ENCODE results near the gene SHC3. TPM values are rescaled to one million over a fixed set of nuclear protein-coding genes. Genes with fewer than 3 reads are reported as not detected.

SHC3 gene
- total RNA-seq, 1 donor from 2014 or later, result 0.21 TPM

DNA sequence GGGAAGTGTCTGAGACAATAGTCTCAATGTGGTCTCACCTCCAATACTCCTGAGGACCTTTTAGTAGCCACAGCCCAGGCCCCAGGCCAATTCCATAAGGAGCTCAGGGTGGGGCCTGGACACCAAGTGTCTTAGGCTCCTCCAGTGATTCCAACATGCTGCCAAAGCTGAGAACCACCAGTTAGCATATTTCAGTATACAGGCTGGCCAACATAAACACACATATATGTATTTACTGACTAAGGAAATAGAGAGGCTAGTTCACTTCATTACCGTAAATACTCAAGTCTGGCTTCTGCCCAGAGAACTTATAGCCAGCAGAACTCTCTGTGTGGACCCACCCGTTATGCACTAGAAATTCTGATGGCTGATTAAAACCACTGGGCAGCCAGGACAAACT is 163.3 kb downstream of the SHC3 start:
- H3K36me3 Mint-ChIP-seq (ENCODE audit: unreplicated experiment), result no peaks in the 10 kb centered on the region
- no peak overlapping the region for H3K4me3 Mint-ChIP-seq (ENCODE audit: unreplicated experiment)
- DNase-seq (ENCODE audit: extremely low spot score, unreplicated experiment), result no peak
- no peaks in the 10 kb centered on the region for H3K9me3 Mint-ChIP-seq (ENCODE audit: unreplicated experiment)
- no peak overlapping the region for H3K27ac Mint-ChIP-seq (ENCODE audit: unreplicated experiment)
- H3K27me3 Mint-ChIP-seq (ENCODE audit: unreplicated experiment), result peaks cover 8% of the 10 kb centered on the region
- peaks cover 2% of the 10 kb centered on the region for H3K4me1 Mint-ChIP-seq (ENCODE audit: unreplicated experiment)
- TF ChIP-seq, protein P1, sequence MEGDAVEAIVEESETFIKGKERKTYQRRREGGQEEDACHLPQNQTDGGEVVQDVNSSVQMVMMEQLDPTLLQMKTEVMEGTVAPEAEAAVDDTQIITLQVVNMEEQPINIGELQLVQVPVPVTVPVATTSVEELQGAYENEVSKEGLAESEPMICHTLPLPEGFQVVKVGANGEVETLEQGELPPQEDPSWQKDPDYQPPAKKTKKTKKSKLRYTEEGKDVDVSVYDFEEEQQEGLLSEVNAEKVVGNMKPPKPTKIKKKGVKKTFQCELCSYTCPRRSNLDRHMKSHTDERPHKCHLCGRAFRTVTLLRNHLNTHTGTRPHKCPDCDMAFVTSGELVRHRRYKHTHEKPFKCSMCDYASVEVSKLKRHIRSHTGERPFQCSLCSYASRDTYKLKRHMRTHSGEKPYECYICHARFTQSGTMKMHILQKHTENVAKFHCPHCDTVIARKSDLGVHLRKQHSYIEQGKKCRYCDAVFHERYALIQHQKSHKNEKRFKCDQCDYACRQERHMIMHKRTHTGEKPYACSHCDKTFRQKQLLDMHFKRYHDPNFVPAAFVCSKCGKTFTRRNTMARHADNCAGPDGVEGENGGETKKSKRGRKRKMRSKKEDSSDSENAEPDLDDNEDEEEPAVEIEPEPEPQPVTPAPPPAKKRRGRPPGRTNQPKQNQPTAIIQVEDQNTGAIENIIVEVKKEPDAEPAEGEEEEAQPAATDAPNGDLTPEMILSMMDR (IDR thresholded peaks at IDR 0.05), result no peak

DNA sequence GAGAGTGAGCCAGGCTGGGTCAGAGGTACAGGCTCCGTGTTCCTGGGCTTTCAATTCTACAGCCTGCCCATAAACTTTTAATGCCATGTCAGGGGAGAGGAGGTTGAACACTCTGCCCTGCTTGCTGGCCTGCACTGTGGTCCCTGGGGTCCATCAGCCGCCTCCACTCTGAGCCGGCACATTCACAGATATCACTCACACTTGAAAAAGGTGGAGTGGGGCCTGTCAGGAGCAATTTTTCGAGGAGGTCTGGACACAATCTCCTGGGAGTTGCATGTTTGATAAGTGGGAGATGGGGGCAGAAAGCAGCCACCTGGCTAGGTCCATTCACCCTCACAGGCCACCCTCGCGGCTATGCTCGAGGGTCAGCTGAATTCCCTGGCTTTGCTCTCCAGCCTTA is 164.5 kb downstream of the SHC3 start:
- peaks cover 2% of the 10 kb centered on the region for H3K4me1 Mint-ChIP-seq (ENCODE audit: unreplicated experiment)
- no peaks in the 10 kb centered on the region for H3K36me3 Mint-ChIP-seq (ENCODE audit: unreplicated experiment)
- peaks cover 8% of the 10 kb centered on the region for H3K27me3 Mint-ChIP-seq (ENCODE audit: unreplicated experiment)
- TF ChIP-seq, protein P1 (IDR thresholded peaks at IDR 0.05), result no peak
- peak; percentile 64 for DNase-seq (ENCODE audit: extremely low spot score, unreplicated experiment)
- H3K27ac Mint-ChIP-seq (ENCODE audit: unreplicated experiment), result no peak overlapping the region
- no peaks in the 10 kb centered on the region for H3K9me3 Mint-ChIP-seq (ENCODE audit: unreplicated experiment)
- no peak overlapping the region for H3K4me3 Mint-ChIP-seq (ENCODE audit: unreplicated experiment)

DNA sequence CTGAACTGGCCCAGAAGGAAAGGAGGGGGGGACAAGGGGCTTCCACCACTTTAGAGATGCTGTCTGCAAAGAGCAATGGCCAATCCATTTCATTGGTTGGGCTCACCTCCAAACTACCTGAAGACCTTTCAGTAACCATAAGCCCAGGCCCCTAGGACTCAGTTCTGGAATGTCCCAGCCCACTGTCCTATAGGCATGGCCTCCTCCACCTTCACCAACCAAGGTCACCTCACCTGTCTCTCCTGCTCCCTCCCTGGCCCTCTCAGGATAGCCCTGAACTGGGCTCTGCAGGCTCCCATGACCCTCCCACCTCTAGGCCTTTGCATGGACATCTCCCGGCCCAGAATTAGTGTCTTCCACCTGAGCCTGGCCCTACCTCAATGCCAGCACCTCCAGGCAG is 165.0 kb downstream of the SHC3 start:
- no peaks in the 10 kb centered on the region for H3K9me3 Mint-ChIP-seq (ENCODE audit: unreplicated experiment)
- no peak overlapping the region for H3K27ac Mint-ChIP-seq (ENCODE audit: unreplicated experiment)
- TF ChIP-seq, protein P1 (IDR thresholded peaks at IDR 0.05), result no peak
- peaks cover 2% of the 10 kb centered on the region for H3K4me1 Mint-ChIP-seq (ENCODE audit: unreplicated experiment)
- H3K27me3 Mint-ChIP-seq (ENCODE audit: unreplicated experiment), result peaks cover 8% of the 10 kb centered on the region
- no peaks in the 10 kb centered on the region for H3K36me3 Mint-ChIP-seq (ENCODE audit: unreplicated experiment)
- no peak overlapping the region for H3K4me3 Mint-ChIP-seq (ENCODE audit: unreplicated experiment)
- DNase-seq (ENCODE audit: extremely low spot score, unreplicated experiment), result no peak

DNA sequence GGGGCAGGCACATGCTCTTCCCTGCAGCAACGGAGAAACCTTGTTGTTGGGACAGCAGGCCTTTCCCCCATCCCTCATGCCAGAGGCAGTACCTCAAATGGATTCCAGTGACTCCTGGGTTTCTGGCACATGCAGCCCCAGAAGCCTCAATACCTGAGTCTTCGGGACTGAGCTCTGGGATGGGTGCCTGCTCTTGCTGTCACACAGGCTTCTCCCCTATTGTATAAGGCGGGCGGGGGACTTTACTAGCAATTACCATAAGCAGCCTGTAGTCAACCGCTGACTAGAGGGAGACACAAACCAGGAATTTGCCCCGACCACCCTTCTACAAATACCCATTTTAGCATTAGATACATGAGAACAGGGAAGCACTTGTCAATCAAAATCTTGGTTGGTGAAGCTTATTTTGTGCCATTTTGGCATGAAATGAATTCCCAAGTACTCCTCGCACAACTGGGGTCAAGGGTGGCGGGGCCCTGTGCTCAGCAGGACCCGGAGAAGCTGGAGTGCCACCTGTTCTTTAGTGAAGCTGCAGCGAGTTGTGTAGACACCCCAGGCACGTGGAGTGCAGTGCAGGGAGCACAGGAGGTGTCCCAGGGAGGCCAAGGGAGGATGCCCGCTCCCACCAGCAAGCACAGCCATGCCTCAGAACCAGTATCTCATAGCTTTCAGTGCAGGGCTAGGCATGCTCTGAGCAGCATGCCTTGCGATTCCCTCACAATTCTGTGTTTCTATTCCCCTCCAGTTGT is 166.2 kb downstream of the SHC3 start:
- DNase-seq (ENCODE audit: extremely low spot score, unreplicated experiment), result peak; percentile 81
- no peak overlapping the region for H3K27ac Mint-ChIP-seq (ENCODE audit: unreplicated experiment)
- H3K27me3 Mint-ChIP-seq (ENCODE audit: unreplicated experiment), result peaks cover 5% of the 10 kb centered on the region
- H3K4me3 Mint-ChIP-seq (ENCODE audit: unreplicated experiment), result no peak overlapping the region
- H3K36me3 Mint-ChIP-seq (ENCODE audit: unreplicated experiment), result no peaks in the 10 kb centered on the region
- no peaks in the 10 kb centered on the region for H3K9me3 Mint-ChIP-seq (ENCODE audit: unreplicated experiment)
- H3K4me1 Mint-ChIP-seq (ENCODE audit: unreplicated experiment), result peaks cover 2% of the 10 kb centered on the region
- TF ChIP-seq, protein P1 (IDR thresholded peaks at IDR 0.05), result no peak

DNA sequence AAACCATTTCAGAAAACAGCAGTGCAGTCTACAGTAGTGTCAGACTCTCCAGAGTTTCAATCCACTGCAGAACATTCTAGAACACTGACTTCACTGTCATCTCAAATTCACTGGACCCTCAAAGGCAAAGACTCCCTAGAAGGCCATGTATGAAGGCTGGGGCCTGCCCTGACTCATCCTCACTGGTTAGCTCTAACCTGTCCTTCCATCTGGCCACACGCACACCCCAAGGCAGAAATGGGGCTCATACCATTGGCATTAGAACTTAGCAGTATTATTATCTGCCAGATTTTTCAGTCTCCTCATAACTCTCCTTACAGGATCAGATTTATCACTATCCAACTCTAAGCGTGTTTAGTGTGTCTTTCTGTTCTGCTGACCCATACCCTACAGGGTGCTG is 166.9 kb downstream of the SHC3 start:
- TF ChIP-seq, protein P1 (IDR thresholded peaks at IDR 0.05), result no peak
- Mint-ChIP-seq H3K27ac (ENCODE audit: unreplicated experiment) (no peak overlapping the region), H3K9me3 (ENCODE audit: unreplicated experiment) (no peaks in the 10 kb centered on the region), H3K36me3 (ENCODE audit: unreplicated experiment) (no peaks in the 10 kb centered on the region), H3K4me3 (ENCODE audit: unreplicated experiment) (no peak overlapping the region), H3K4me1 (ENCODE audit: unreplicated experiment) (peaks cover 2% of the 10 kb centered on the region), H3K27me3 (ENCODE audit: unreplicated experiment) (peaks cover 5% of the 10 kb centered on the region)
- DNase-seq (ENCODE audit: extremely low spot score, unreplicated experiment), result peak; percentile 48

Measured in osteocyte (in vitro differentiated cells).